Caco-2 (cell line): ENCODE measurements around the gene KLHL8. TPM values are rescaled to one million over a fixed set of nuclear protein-coding genes. Genes with fewer than 3 reads are reported as not detected.

Experiments
- BruUV-seq: library from RNA; stranded (reverse); fragments of 400-500 nt; replicated peaks from 2 replicates; lab custom pipeline; 2021; lab: Mats Ljungman, UMichigan
- CTCF ChIA-PET: fragments of 300-600 bp; sonication (Branson Sonifier 250); formaldehyde crosslinking; loops from one replicate; lab custom pipeline; 2022; ENCODE audit warnings: antibody characterized with exemption; lab: Charles Lee
- POLR2A ChIA-PET: fragments of 300-600 bp; sonication (Branson Sonifier 250); formaldehyde crosslinking; loops from one replicate; lab custom pipeline; 2022; ENCODE audit warnings: antibody characterized with exemption; lab: Charles Lee
- DNase-seq, 2 experiments: peaks; one replicate each; pipeline versions ENCODE4 v3.0.0 to v3.0.0-alpha.2; 2020 to 2022
- H3K27me3 ChIP-seq: replicated peaks from 2 replicates; pipeline ENCODE4 v1.6.0; 2011; ENCODE audit warnings: low read length; ENCODE audit not compliant: control insufficient read depth, insufficient read depth
- H3K36me3 ChIP-seq: 2 replicates; pipeline ENCODE4 v1.5.1; 2011; ENCODE audit warnings: low read length; ENCODE audit not compliant: control insufficient read depth, insufficient read depth
- H3K4me1 ChIP-seq: fragments of 250-450 bp; sonication (Bioruptor Pico); 2 replicates; pipeline ENCODE4 v1.5.1; 2020; ENCODE audit warnings: mild to moderate bottlenecking
- H3K4me3 ChIP-seq: 2 replicates; pipeline ENCODE4 v1.5.1; 2011; ENCODE audit warnings: low read depth, mild to moderate bottlenecking, control low read depth, low read length
- H3K9me3 ChIP-seq: fragments of 250-450 bp; sonication (Bioruptor Pico); 2 replicates; pipeline ENCODE4 v1.5.1; 2020; ENCODE audit warnings: mild to moderate bottlenecking, moderate library complexity
- H3K27ac Mint-ChIP-seq: one replicate; pipeline ENCODE4 v1.8.0; 2022; ENCODE audit warnings: mixed read lengths; ENCODE audit not compliant: unreplicated experiment
- H3K27me3 Mint-ChIP-seq: one replicate; pipeline ENCODE4 v1.8.0; 2022; ENCODE audit warnings: mixed read lengths; ENCODE audit not compliant: insufficient read depth, unreplicated experiment
- H3K36me3 Mint-ChIP-seq: one replicate; pipeline ENCODE4 v1.8.0; 2022; ENCODE audit warnings: mild to moderate bottlenecking, mixed read lengths; ENCODE audit not compliant: insufficient read depth, unreplicated experiment
- H3K4me1 Mint-ChIP-seq: one replicate; pipeline ENCODE4 v1.8.0; 2022; ENCODE audit warnings: low read depth, mixed read lengths; ENCODE audit not compliant: unreplicated experiment
- H3K4me3 Mint-ChIP-seq: one replicate; pipeline ENCODE4 v1.8.0; 2022; ENCODE audit warnings: mild to moderate bottlenecking, moderate library complexity, mixed read lengths; ENCODE audit not compliant: unreplicated experiment
- H3K9me3 Mint-ChIP-seq: one replicate; pipeline ENCODE4 v1.8.0; 2022; ENCODE audit warnings: mixed read lengths; ENCODE audit not compliant: unreplicated experiment
- intact Hi-C: fragments of 100-400 bp; cut with micrococcal nuclease; formaldehyde crosslinking; loops from one replicate; pipeline ENCODE4 v1.10.0; 2022; ENCODE audit not compliant: unreplicated experiment
- total RNA-seq: library from RNA; stranded (reverse); gene quantifications from 2 replicates; pipeline ENCODE4 v1.2.3, GENCODE V29; 2022
- TF ChIP-seq, protein P1 (sequence below), 2 experiments: fragments of 200-600 bp in 1 of 2; IDR thresholded peaks; 1 replicate in 1 of 2; 2 replicates in 1 of 2; pipeline versions ENCODE4 v1.5.1 to v1.8.0; 2011 to 2022; ENCODE audit warnings: antibody characterized with exemption in 1 of 2, control low read depth in 1 of 2, inconsistent platforms in 1 of 2, low read depth in 1 of 2, low read length in 1 of 2, mild to moderate bottlenecking in 1 of 2, moderate library complexity in 1 of 2; ENCODE audit not compliant: insufficient read depth in 1 of 2, severe bottlenecking in 1 of 2, unreplicated experiment in 1 of 2

The KLHL8 gene
- total RNA-seq, 1 experiment from 2014 or later = 27.7 TPM

DNA sequence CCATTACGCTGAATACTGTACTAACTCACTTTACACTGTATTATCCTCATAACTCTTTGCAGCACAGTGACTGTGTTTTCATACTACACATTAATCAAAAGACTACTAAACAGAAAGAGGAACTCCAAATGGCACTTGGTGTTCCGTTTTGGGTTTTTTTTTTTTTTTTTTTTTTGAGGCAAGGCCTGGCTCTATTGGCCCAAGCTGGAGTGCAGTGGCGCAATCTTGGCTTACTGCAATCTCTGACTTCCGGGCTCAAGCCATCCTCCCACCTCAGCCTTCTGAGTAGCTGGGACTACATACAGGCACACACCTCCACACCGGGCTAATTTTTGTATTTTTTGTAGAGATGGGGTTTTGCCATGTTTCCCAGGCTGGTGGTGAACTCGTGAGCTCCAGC, 10.7 kb downstream of the KLHL8 start:
- Mint-ChIP-seq H3K27me3 (no peaks in the 10 kb centered on the region), H3K9me3 (no peaks in the 10 kb centered on the region), H3K36me3 (peaks cover 10% of the 10 kb centered on the region), H3K4me1 (no peaks in the 10 kb centered on the region), H3K4me3 (no peak overlapping the region), H3K27ac (no peak overlapping the region)
- no peak for DNase-seq
- no peaks in the 10 kb centered on the region for H3K36me3 ChIP-seq
- POLR2A ChIA-PET = no interaction called here
- no peaks in the 10 kb centered on the region for H3K4me1 ChIP-seq
- intact Hi-C loops = no loop called here
- TF ChIP-seq, protein P1, sequence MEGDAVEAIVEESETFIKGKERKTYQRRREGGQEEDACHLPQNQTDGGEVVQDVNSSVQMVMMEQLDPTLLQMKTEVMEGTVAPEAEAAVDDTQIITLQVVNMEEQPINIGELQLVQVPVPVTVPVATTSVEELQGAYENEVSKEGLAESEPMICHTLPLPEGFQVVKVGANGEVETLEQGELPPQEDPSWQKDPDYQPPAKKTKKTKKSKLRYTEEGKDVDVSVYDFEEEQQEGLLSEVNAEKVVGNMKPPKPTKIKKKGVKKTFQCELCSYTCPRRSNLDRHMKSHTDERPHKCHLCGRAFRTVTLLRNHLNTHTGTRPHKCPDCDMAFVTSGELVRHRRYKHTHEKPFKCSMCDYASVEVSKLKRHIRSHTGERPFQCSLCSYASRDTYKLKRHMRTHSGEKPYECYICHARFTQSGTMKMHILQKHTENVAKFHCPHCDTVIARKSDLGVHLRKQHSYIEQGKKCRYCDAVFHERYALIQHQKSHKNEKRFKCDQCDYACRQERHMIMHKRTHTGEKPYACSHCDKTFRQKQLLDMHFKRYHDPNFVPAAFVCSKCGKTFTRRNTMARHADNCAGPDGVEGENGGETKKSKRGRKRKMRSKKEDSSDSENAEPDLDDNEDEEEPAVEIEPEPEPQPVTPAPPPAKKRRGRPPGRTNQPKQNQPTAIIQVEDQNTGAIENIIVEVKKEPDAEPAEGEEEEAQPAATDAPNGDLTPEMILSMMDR (IDR thresholded peaks at IDR 0.05; ENCODE audit: insufficient read depth in 1 of 2, low read depth in 1 of 2, low read length in 1 of 2, severe bottlenecking in 1 of 2, unreplicated experiment in 1 of 2) = no peak
- H3K9me3 ChIP-seq = no peaks in the 10 kb centered on the region
- no TSS peak for BruUV-seq
- H3K27me3 ChIP-seq = no peaks in the 10 kb centered on the region
- CTCF ChIA-PET = no interaction called here
- H3K4me3 ChIP-seq = no peak overlapping the region

DNA sequence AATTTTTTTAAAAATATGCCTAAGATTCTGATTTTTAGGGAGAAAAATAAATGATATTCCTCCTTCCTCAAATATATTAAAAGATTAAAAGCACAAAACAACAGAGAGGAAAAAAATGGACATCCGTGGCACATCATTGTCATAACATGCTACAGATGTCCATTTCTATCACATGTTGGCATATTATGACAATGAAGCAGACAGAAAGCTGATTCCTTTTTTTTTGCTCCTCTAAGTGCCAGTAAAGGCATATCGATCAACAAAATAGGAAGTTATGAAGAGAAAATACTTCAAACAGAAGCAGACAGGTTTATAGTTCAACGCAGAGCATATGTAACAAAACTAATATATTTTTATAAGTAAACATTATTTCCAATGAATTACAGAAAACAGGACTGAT, 11.2 kb downstream of the KLHL8 start:
- Mint-ChIP-seq H3K27me3 (no peaks in the 10 kb centered on the region), H3K36me3 (peaks cover 10% of the 10 kb centered on the region), H3K27ac (no peak overlapping the region), H3K4me1 (no peaks in the 10 kb centered on the region), H3K4me3 (no peak overlapping the region), H3K9me3 (no peaks in the 10 kb centered on the region)
- TF ChIP-seq, protein P1 (IDR thresholded peaks at IDR 0.05; ENCODE audit: insufficient read depth in 1 of 2, low read depth in 1 of 2, low read length in 1 of 2, severe bottlenecking in 1 of 2, unreplicated experiment in 1 of 2) = no peak
- Histone ChIP-seq H3K4me3 (no peak overlapping the region), H3K9me3 (no peaks in the 10 kb centered on the region), H3K36me3 (no peaks in the 10 kb centered on the region), H3K4me1 (no peaks in the 10 kb centered on the region), H3K27me3 (no peaks in the 10 kb centered on the region)
- DNase-seq = no peak
- POLR2A ChIA-PET = no interaction called here
- intact Hi-C loops = no loop called here
- CTCF ChIA-PET = no interaction called here
- BruUV-seq = no TSS peak

GRCh38 chr4:87204559-87204958, 15.9 kb downstream of the KLHL8 start:
- Mint-ChIP-seq H3K9me3 (no peaks in the 10 kb centered on the region), H3K4me3 (no peak overlapping the region), H3K36me3 (peaks cover 10% of the 10 kb centered on the region), H3K4me1 (no peaks in the 10 kb centered on the region), H3K27me3 (no peaks in the 10 kb centered on the region), H3K27ac (no peak overlapping the region)
- ChIA-PET POLR2A (no interaction called here), CTCF (no interaction called here)
- Histone ChIP-seq H3K9me3 (no peaks in the 10 kb centered on the region), H3K27me3 (no peaks in the 10 kb centered on the region), H3K4me1 (no peaks in the 10 kb centered on the region), H3K36me3 (no peaks in the 10 kb centered on the region), H3K4me3 (no peak overlapping the region)
- no TSS peak for BruUV-seq
- intact Hi-C loops = no loop called here
- DNase-seq = no peak
- TF ChIP-seq, protein P1 (IDR thresholded peaks at IDR 0.05; ENCODE audit: insufficient read depth in 1 of 2, low read depth in 1 of 2, low read length in 1 of 2, severe bottlenecking in 1 of 2, unreplicated experiment in 1 of 2) = no peak
